HG02973 (cell line): ENCODE results near the gene HDAC2.
"Not testable (repeated sequence)": the region's sequence is repeated elsewhere in the genome, so short reads cannot be mapped to it uniquely, and the experiment has no call there.

Experiments used
- ATAC-seq: cut with Tn5 transposase; IDR thresholded peaks from one replicate; pipeline ENCODE4 v1.9.1; 2021; ENCODE audit warnings: moderate library complexity; ENCODE audit not compliant: unreplicated experiment

The HDAC2 gene

DNA sequence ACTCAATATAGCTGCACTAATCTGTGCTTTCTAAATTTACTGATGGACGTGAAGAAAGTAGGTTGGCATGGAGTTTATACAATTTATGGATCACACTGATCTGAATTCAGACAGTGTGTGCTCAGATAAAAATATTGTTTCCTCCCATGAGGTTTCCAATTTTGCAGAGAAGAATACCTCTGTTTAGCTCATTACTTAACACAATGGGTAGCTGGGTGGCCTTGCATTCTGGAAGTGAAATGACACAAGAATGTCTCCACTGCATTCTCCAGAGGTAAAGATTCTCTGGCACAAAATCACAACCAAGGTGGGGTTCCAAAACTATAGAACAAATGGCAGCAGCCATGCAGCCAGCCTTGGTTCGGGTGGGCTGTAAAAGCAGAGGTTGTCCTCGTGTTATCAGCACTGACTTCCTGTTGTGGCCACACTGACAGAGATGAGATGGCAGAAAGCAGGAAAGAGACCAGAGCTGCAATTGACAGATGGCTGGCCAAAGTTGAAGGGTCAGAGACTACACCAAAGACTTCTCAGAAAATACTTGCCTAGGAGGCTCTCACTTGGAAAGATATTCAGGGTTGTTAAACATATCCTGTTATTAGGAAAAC lies 50.2 kb downstream of the HDAC2 start:
- no peak for ATAC-seq

DNA sequence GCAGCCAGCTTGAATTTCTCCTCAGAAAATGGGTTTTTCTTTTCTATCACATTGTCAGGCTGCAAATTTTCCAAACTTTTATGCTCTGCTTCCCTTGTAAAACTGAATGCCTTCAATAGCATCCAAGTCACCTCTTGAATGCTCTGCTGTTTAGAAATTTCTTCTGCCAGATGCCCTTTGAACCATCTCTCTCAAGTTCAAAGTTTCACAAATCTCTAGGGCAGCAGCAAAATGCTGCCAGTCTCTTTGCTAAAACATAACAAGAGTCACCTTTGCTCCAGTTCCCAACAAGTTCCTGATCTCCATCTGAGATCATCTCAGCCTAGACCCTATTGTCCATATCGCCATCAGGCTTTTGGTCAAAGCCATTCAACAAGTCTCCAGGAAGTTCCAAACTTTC lies 60.7 kb downstream of the HDAC2 start:
- not testable (repeated sequence) for ATAC-seq

DNA sequence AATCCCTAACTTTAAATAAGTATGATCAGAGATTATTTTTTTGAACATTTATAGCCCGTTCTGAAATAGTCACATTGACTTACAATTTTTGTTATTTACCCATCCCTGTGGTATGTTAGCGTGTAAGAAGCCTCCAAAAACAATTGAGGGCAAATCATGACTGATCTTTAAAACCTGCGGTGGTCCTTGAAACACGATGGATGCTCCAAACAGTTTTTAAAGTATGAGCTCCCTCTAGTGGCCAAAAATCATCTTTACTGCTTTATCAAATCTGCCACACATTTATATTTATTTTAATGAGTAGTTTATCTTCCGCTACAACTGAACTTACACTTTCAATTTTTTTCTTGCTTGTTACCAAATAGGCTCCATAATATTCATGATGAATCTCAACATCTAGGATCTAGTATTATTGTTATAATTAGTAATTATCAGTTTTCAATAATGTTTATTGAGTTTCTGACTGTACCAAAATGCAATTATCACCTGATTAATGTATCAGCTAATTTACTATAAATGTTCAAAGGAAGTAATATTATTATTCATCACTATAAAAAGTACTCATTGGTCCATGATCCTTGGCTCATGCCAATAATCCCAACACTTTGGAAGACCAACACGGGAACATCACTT lies 61.6 kb downstream of the HDAC2 start:
- ATAC-seq: peak; percentile 49

DNA sequence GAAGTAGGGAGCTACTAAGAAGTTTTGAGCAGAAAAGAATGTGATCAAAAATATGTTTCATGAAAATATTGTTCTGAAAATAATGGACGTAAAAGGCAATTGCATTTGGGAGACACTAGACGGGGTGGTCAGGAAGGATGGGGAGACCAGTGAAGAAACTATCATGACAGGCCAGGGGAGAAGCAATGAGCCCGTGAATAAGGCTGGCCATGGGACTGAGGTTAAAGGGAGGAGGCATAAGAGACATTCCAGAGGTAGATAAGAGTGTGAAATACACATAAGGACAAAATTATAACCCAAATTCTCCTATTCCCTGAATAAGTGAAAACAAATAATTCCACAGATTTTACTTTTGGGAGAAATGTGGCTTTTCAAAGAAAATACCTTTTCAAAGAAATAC lies 62.1 kb downstream of the HDAC2 start:
- ATAC-seq: no peak

DNA sequence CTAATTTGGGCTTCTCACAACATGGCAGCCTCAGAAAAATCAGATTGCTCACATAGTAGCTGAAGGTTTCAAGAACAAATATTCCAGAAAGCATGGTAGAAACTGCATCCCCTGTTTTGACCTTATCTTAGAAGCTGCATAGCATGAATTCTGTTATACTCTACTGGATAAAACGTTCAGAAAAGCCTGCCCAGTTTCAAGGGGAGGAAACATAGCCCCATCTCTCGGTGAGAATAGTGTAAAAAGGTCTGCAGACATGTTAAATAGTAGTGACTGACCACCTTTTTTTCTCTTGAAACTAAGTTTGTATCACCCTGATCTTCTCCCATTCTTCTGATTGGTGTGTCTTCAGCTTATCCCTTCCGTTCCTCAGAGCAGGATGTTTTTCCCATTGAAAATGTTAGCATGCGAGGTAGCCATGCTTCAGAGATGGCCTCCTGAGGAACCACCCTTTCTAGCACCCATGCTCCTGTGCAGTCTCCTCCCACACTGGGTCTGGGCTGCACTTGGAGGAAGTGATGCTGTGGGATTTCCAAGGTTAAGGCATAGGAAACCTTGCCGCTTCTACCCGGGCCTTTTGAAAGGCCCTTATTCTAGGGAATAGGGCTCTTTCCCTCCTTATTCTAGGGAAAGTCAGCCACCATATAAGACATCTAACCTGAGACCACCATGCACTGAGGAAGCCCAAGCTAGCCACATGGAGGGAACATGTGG lies 63.7 kb downstream of the HDAC2 start:
- ATAC-seq: no peak

DNA sequence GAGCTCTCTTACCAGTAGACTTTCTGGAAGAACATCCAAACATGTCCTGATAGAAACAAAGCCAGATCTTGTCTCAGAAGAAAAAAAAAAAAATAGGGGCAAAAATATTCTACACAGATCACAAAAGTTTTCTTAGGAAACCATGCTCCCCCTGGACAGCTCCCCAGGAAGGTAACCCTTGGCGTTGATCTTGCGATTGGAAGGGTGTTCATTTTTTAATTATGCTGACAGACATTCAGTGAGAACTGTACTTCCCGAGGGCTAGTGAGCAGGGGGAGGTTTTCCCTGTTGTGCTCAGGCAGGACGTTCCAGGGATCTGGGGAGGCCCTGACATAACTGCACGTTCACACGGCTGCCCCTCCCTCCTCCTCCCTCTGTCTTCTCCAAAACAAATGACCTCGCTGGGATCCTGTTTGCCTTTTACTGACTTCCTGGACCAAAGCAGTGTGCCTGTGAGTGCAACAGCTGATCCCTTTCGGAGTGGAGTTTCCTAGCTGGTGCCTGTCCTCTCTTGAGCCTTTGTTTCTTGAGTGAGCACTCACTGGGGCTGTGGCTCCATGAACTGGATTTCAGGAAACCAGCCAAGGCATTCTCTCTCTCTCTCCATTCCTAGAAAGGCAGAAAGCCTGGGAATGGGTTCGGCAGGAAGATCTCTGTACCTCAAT lies 67.2 kb downstream of the HDAC2 start:
- ATAC-seq: no peak

DNA sequence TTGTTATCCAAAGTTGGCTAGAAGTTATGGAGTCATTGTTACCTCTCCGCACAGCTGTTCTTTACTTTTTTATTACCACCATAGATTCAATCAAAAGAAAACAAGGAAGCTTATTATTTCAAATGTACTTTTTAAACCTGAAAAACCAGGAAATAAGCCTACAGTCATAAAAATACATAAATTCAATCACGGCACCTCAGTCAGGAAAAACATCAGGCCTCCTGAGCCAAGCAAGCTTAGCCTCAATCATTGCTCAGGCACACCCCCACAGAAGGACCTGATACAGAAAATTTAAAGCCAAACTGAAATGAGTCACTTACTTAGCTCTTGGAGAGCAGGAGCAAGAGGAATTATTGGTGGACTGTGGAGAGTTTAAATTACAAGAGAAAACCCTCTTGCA lies 69.5 kb downstream of the HDAC2 start:
- no peak for ATAC-seq

DNA sequence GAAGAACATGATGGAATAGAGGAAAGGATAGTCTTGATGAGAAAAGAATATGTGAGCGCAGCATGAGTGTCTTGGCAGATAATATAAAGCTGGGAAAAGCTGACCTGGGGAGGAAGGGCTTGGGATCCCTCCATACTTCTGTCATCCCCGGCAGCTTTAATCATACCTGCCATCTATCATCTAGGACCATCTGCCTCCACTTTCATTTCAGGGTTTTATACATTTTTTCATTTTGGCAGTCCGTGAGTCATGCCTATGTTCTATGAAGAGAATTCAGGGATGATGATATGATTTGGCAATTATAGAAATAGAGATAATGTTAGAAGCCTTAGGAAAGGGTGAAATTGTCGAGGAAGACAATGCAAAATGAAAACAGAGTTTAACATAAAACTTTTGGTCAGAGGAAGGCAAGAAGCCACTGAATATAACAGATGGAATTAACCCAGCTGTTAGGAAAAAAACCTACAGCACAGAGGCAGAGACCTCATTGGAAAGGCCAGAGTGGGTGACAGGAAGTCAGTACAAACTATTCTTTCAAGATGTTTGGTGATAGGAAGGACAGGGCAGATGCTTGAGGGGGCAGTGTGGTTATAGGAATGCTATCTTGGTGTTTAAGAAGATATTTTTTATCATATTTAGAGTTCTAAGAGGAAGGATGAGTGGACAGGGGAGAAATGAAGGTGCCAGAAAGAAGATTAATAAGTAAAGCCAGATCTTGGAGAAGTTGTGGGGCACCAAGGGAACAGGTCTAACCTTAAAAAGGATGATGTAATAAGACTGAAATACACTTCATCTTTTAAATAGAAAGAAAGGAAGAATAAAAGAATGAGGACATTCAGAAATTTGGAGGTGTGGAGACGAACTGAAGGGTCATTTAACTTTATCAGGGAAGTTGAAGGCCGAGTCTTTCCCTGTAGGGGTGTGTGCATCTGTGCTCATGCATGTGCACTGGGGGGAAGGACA lies 76.0 kb downstream of the HDAC2 start:
- no peak for ATAC-seq

DNA sequence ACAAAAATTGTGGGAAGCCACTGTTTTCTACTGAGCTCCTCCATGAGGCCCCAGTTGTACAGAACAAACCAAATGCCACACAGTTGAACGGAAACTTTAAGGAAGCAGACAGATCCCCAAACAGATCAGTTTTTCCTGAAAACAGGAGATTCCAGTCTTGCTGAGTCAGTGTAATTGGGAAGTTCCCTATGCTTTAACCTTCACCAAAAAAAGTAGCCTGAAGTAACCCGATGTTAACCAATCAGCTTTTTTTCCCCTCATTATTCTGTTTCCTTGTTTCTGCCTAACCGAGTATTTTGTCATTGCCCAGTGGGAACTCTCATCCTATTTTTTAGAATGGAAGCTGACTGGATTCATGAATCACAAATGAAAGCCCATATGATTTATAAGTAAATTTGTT lies 77.1 kb downstream of the HDAC2 start:
- ATAC-seq: no peak

DNA sequence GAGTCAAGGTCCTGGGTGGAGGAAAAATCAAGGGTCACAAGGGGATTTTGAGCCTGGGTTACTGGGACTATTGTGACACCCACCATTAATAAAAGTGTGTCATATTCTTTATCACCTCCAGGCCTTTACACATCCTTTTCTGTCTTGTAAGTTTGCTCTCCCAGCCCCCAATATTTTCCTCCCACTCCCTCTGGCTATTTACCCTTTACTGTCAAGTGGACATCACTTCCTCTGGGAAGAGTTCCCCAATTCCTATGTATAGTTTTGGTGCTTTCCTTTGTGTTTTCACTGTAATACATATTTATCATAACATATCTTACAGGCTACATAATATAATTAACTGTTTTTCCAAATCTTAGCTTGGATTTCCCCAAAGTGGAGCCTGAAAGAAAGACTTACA lies 77.5 kb downstream of the HDAC2 start:
- no peak for ATAC-seq

DNA sequence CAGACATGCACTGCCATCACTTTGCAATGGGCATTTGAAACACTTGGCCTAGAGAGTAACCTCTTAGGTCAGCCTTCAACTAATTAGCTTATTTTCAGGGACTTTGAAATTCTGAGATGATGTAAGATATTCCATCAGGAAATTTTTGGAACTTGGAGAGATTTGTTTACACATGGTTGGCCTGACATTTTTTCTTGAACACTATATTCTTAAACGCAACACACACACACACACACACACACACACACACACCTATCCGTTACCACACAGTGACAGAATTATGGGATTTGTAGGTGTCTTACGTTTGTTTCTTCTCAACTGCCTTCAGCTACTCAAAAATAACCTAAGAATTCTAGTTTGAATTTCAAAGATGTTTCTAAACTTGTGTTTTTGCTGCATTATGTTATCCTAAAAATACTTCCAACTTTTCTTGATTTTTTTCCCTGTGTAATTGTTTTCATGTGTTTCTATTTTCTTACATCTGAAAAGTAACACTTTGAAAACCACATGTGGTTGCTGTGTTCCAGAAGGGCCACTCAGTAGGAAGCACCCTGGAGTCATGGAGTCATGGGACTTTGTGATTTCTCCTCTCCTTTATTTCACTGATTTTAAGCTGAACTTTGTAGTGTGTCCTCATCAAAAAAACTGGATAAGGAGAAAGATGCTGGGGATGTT lies 81.9 kb downstream of the HDAC2 start:
- ATAC-seq: no peak

DNA sequence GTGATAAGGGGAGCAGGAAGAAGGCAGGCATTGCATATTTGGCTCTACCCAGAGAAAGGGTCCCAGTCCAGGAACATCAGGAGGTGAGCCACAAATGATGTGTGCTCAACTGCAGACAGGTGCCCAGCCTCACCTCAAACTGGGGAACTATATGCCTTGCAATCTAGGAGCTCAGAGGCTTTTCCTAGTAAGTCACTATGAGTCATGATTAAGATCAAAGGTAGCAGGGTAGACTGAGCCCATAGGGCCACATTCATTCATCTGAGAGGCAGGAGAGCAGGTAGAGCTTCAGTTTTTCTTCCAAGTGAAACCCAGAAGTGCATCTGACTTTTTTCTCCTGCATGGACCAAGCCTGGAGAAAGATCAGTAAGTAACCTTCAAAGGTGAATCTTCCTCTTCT lies 82.5 kb downstream of the HDAC2 start:
- ATAC-seq: no peak

DNA sequence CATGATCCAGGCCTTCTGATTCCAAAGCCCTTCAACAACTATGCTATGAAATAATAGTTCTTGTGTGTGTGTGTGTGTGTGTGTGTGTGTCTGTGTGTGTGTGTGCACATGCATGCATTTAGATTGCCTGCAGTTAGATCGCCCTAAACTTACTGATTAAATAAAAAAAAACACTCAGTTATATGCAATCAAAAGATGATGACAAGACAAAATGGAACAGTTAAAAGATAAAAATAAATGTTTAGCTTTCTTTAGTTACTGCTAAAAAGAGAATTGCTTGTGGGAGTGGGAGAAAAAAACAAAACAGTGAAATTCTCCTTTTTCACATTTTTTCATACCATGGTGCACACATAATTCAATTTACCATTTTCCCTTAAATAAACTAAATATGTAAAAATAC lies 84.4 kb downstream of the HDAC2 start:
- no peak for ATAC-seq

DNA sequence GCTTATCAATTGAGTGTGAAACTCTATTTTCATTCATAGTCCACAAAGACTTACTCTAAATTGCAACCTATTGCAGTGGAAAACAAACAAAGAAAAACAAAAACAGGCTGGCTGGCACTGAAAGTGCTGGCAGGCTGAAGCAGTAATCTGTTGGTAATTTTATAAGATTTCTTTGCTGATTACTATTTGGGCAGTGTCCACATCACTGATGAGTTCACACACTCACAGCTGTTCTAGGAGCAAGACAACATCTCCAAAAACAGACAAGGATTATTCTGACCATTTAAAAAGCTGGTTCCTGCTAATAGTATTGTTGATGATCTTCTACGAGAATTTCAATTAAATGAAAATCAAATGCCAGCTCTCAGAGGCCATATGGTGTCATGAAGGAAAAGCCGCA lies 86.9 kb downstream of the HDAC2 start:
- ATAC-seq: no peak
